OCI-LY7 (cell line): Measurements from ENCODE around the gene GRIN3A. TPM values are rescaled to one million over a fixed set of nuclear protein-coding genes. Genes with fewer than 3 reads are reported as not detected.
"Not testable (repeated sequence)": the region's sequence is repeated elsewhere in the genome, so short reads cannot be mapped to it uniquely, and the experiment has no call there.

Experiments
- BruUV-seq: library from RNA; stranded (reverse); fragments of 400-500 nt; replicated peaks from 2 replicates; lab custom pipeline; 2021; lab: Mats Ljungman, UMichigan
- CTCF ChIA-PET: fragments of 300-600 bp; sonication (Branson Sonifier 250); formaldehyde crosslinking; loops from one replicate; lab custom pipeline; 2022; ENCODE audit warnings: antibody characterized with exemption; ENCODE audit not compliant: unreplicated experiment; lab: Charles Lee
- POLR2A ChIA-PET: fragments of 300-600 bp; sonication (Branson Sonifier 250); formaldehyde crosslinking; loops from one replicate; lab custom pipeline; 2022; ENCODE audit warnings: antibody characterized with exemption; lab: Charles Lee
- DNase-seq: peaks from one replicate; pipeline ENCODE4 v3.0.0-alpha.2; 2015; ENCODE audit warnings: low spot score
- H2AFZ ChIP-seq: fragments of 200-600 bp; sonication (generic), shearing (Covaris generic); 2 replicates; pipeline ENCODE4 v1.6.1; 2014; ENCODE audit warnings: mild to moderate bottlenecking, antibody characterized with exemption, low read length, moderate library complexity
- H3K27ac ChIP-seq: fragments of 200-600 bp; sonication (generic); 2 replicates; pipeline ENCODE4 v1.5.1; 2014; ENCODE audit warnings: mixed run types, low read depth, mild to moderate bottlenecking, moderate library complexity, low read length, inconsistent platforms; ENCODE audit not compliant: poor library complexity, severe bottlenecking
- H3K36me3 ChIP-seq: fragments of 200-600 bp; sonication (generic); 2 replicates; pipeline ENCODE4 v1.6.1; 2014; ENCODE audit warnings: mild to moderate bottlenecking, antibody characterized with exemption, low read length, moderate library complexity, mixed read lengths; ENCODE audit not compliant: insufficient read depth
- H3K4me1 ChIP-seq: fragments of 200-600 bp; sonication (generic); 2 replicates; pipeline ENCODE4 v1.5.1; 2014; ENCODE audit warnings: mild to moderate bottlenecking, low read length; ENCODE audit not compliant: insufficient read depth, poor library complexity, severe bottlenecking
- H3K4me2 ChIP-seq: fragments of 200-600 bp; sonication (generic); 2 replicates; pipeline ENCODE4 v1.6.1; 2014; ENCODE audit warnings: mild to moderate bottlenecking, low read length
- H3K4me3 ChIP-seq: fragments of 200-600 bp; sonication (generic); 2 replicates; pipeline ENCODE4 v1.5.1; 2014; ENCODE audit warnings: mild to moderate bottlenecking, low read depth, low read length; ENCODE audit not compliant: poor library complexity, severe bottlenecking
- H3K79me2 ChIP-seq: fragments of 200-600 bp; sonication (generic); 2 replicates; pipeline ENCODE4 v1.6.1; 2016; ENCODE audit warnings: low read depth, mild to moderate bottlenecking, low read length, moderate library complexity, mixed read lengths; ENCODE audit not compliant: insufficient read depth
- H3K9me2 ChIP-seq: fragments of 200-600 bp; sonication (generic); 2 replicates; pipeline ENCODE4 v1.6.1; 2016; ENCODE audit warnings: mild to moderate bottlenecking, low read length, mixed read lengths; ENCODE audit not compliant: insufficient read depth
- H3K9me3 ChIP-seq: fragments of 200-600 bp; sonication (generic); 2 replicates; pipeline ENCODE4 v1.6.1; 2014; ENCODE audit warnings: mild to moderate bottlenecking, mixed run types, low read length, mixed read lengths
- H4K20me1 ChIP-seq: fragments of 200-600 bp; sonication (generic); 2 replicates; pipeline ENCODE4 v1.6.1; 2014; ENCODE audit warnings: mild to moderate bottlenecking, antibody characterized with exemption, low read length, moderate library complexity, mixed read lengths; ENCODE audit not compliant: insufficient read depth
- EZH2phosphoT487 ChIP-seq: fragments of 200-600 bp; sonication (generic); IDR thresholded peaks from 2 replicates; pipeline ENCODE4 v1.6.1; 2018; ENCODE audit warnings: low read depth, borderline replicate concordance, mild to moderate bottlenecking, mixed run types, antibody characterized with exemption, low read length, moderate library complexity, mixed read lengths
- intact Hi-C: fragments of 100-400 bp; cut with micrococcal nuclease; formaldehyde crosslinking; loops from one replicate; pipeline ENCODE4 v1.10.0; 2022; ENCODE audit not compliant: unreplicated experiment
- total RNA-seq, 2 experiments: library from RNA; depleted of rRNA in 1 of 2; stranded (reverse); fragments of >200 nt in 1 of 2; shearing (Covaris generic) in 1 of 2; gene quantifications; 2 replicates each; pipeline ENCODE4 v1.2.3, GENCODE V29; 2014 to 2022
- TF ChIP-seq, protein P1 (sequence below): fragments of 200-600 bp; sonication (generic); conservative IDR thresholded peaks from 2 replicates; pipeline ENCODE4 v1.5.1; 2014; ENCODE audit warnings: mild to moderate bottlenecking, antibody characterized with exemption, low read length, moderate library complexity, mixed read lengths

GRIN3A gene
- total RNA-seq, 2 experiments from 2014 or later = not detected

- no peak for TF ChIP-seq EZH2phosphoT487
- TF ChIP-seq, protein P1, sequence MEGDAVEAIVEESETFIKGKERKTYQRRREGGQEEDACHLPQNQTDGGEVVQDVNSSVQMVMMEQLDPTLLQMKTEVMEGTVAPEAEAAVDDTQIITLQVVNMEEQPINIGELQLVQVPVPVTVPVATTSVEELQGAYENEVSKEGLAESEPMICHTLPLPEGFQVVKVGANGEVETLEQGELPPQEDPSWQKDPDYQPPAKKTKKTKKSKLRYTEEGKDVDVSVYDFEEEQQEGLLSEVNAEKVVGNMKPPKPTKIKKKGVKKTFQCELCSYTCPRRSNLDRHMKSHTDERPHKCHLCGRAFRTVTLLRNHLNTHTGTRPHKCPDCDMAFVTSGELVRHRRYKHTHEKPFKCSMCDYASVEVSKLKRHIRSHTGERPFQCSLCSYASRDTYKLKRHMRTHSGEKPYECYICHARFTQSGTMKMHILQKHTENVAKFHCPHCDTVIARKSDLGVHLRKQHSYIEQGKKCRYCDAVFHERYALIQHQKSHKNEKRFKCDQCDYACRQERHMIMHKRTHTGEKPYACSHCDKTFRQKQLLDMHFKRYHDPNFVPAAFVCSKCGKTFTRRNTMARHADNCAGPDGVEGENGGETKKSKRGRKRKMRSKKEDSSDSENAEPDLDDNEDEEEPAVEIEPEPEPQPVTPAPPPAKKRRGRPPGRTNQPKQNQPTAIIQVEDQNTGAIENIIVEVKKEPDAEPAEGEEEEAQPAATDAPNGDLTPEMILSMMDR = no peak
Observed at GRCh38 chr9:101592788-101593187, 145.7 kb downstream of the GRIN3A start.

DNA sequence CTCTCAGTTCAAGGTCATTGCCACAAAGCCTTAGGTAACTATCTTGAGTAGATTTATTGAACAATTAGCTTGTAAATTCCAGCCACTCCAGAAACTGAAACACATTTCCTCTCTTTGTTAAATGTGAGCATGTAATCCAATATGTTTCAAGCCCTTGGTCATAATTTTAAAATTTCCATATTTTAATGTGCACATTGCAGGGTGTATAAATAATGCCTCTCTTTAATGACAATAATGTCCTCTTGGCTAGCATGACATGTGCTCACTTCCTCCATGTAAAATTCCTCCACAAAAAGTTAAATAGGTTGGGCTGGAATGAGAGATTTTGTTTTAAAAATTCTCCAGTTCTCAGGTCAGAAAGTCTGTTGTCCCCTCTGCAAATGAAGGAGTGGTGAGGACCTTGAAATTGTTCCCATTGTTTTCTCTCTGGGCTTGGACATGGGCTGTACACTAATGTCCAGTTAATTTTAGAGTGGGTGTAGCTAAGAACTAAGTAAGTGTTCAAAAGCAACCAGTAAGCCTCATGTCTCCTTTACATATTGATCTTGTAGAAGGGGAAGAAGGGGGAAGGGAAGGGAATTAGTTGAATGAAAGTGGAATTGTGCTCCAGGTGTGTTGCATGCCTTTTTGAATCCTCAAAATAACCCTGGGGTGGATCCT is 146.5 kb downstream of the GRIN3A start:
- H3K27ac ChIP-seq = no peak overlapping the region
- H3K4me2 ChIP-seq = no peak overlapping the region
- ChIA-PET POLR2A (interaction anchor here (0.6 to 1.1 kb wide), 2 partner anchors 10 to 16 kb away, joined by 3 read pairs; no protein-coding TSS in a partner anchor), CTCF (no interaction called here)
- intact Hi-C loops = no loop called here
- H3K36me3 ChIP-seq = no peaks in the 10 kb centered on the region
- H3K9me3 ChIP-seq = no peaks in the 10 kb centered on the region
- no peak overlapping the region for H3K4me3 ChIP-seq
- no peak for DNase-seq
- H3K9me2 ChIP-seq = no peaks in the 10 kb centered on the region
- no peaks in the 10 kb centered on the region for H4K20me1 ChIP-seq
- TF ChIP-seq, protein P1 = no peak
- no peak for TF ChIP-seq EZH2phosphoT487
- H2AFZ ChIP-seq = no peak overlapping the region
- H3K79me2 ChIP-seq = no peaks in the 10 kb centered on the region
- no peaks in the 10 kb centered on the region for H3K4me1 ChIP-seq
- BruUV-seq = no TSS peak

More at GRCh38 chr9:101592788-101593187, 145.7 kb downstream of the GRIN3A start:
- ChIA-PET CTCF (no interaction called here), POLR2A (no interaction called here)
- DNase-seq = no peak
- no TSS peak for BruUV-seq
- Histone ChIP-seq H3K79me2 (no peaks in the 10 kb centered on the region), H3K9me2 (no peaks in the 10 kb centered on the region), H3K27ac (no peak overlapping the region), H3K4me1 (no peaks in the 10 kb centered on the region), H3K4me2 (no peak overlapping the region), H3K4me3 (no peak overlapping the region), H3K9me3 (no peaks in the 10 kb centered on the region), H3K36me3 (no peaks in the 10 kb centered on the region), H4K20me1 (no peaks in the 10 kb centered on the region), H2AFZ (no peak overlapping the region)
- intact Hi-C loops = no loop called here

DNA sequence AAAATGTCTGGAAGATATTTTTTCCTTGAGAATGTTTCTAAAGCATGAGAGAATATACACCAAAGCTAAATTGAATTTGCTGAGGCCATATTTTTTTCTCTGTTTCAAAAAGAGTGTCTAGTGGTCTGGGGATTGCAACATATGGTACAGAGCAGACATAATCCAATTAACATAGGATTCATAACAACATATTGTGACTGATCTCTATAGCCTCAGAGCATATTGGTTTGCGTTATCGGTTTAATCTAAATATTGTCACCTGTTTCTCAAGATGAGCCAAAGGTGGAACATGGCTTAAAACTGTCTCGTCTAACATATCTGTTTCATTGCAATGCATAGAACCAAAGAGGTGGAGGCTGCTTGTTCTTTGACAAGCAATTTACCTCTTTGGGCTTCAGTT is 147.5 kb downstream of the GRIN3A start:
- H3K9me3 ChIP-seq = no peaks in the 10 kb centered on the region
- no peak for TF ChIP-seq EZH2phosphoT487
- TF ChIP-seq, protein P1 = no peak
- H3K27ac ChIP-seq = no peak overlapping the region
- no TSS peak for BruUV-seq
- H3K4me2 ChIP-seq = no peak overlapping the region
- no peaks in the 10 kb centered on the region for H3K4me1 ChIP-seq
- H4K20me1 ChIP-seq = no peaks in the 10 kb centered on the region
- no peak overlapping the region for H3K4me3 ChIP-seq
- DNase-seq = no peak
- CTCF ChIA-PET = no interaction called here
- intact Hi-C loops = no loop called here
- no peaks in the 10 kb centered on the region for H3K9me2 ChIP-seq
- no peaks in the 10 kb centered on the region for H3K36me3 ChIP-seq
- POLR2A ChIA-PET = no interaction called here
- H3K79me2 ChIP-seq = no peaks in the 10 kb centered on the region
- H2AFZ ChIP-seq = no peak overlapping the region

- H3K4me2 ChIP-seq, H4K20me1 ChIP-seq, H2AFZ ChIP-seq, H3K9me2 ChIP-seq, intact Hi-C loops, H3K9me3 ChIP-seq, CTCF ChIA-PET, DNase-seq, H3K36me3 ChIP-seq, H3K4me1 ChIP-seq, H3K79me2 ChIP-seq, POLR2A ChIA-PET, H3K4me3 ChIP-seq, H3K27ac ChIP-seq, BruUV-seq: not testable (repeated sequence)
Observed at GRCh38 chr9:101590074-101590473, 148.4 kb downstream of the GRIN3A start.
